Measurements from ENCODE around the gene PAGE4.

DNA sequence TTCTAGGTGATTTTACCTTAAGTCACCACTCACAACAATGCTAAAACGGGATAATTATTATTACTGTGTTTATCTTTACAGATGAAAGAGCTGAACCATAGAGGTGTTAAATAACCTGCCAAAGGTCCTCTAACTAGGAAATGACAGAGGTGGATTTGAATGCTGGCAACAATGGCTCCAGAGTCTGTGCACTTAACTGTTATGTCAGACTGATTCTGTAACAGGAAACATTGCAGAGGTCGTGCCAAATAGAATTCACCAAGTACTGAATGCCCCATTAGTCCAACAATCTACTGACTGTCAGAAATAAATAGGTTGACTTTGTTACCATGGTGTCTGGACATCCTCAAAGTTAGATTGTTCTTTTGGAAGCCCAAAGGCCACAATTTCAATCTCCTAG lies 29.2 kb downstream of the PAGE4 start:
- TF ChIP-seq, protein P1, sequence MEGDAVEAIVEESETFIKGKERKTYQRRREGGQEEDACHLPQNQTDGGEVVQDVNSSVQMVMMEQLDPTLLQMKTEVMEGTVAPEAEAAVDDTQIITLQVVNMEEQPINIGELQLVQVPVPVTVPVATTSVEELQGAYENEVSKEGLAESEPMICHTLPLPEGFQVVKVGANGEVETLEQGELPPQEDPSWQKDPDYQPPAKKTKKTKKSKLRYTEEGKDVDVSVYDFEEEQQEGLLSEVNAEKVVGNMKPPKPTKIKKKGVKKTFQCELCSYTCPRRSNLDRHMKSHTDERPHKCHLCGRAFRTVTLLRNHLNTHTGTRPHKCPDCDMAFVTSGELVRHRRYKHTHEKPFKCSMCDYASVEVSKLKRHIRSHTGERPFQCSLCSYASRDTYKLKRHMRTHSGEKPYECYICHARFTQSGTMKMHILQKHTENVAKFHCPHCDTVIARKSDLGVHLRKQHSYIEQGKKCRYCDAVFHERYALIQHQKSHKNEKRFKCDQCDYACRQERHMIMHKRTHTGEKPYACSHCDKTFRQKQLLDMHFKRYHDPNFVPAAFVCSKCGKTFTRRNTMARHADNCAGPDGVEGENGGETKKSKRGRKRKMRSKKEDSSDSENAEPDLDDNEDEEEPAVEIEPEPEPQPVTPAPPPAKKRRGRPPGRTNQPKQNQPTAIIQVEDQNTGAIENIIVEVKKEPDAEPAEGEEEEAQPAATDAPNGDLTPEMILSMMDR (IDR thresholded peaks at IDR 0.05 in 4 of 5, conservative IDR thresholded peaks at IDR 0.05 in 1 of 5): no peak
- no peak for TF ChIP-seq POLR2A (IDR thresholded peaks at IDR 0.05)
